SK-N-SH (cell line): ENCODE measurements around the gene FAM20B. TPM values are rescaled to one million over a fixed set of nuclear protein-coding genes. Genes with fewer than 3 reads are reported as not detected.

Experiments used
- CTCF ChIA-PET: fragments of 300-600, 350-600 bp; formaldehyde crosslinking; extraction: SDS; loops from one replicate; lab custom pipeline; 2021; lab: Yijun Ruan, JAX
- POLR2A ChIA-PET: fragments of 350-600 bp; sonication (Branson Sonifier 250); formaldehyde crosslinking; extraction: SDS; loops from one replicate; lab custom pipeline; 2020; ENCODE audit warnings: antibody characterized with exemption, inconsistent platforms; lab: Yijun Ruan, JAX
- DNase-seq: peaks from one replicate; pipeline ENCODE4 v3.0.0; 2012
- H2AFZ ChIP-seq: fragments of 200-600 bp; sonication (generic); 2 replicates; pipeline ENCODE4 v1.8.1; 2016; ENCODE audit warnings: antibody characterized with exemption, mild to moderate bottlenecking, low read depth
- H3F3A ChIP-seq: fragments of 200-600 bp; sonication (generic); replicated peaks from 2 replicates; pipeline ENCODE3; 2016; ENCODE audit warnings: antibody characterized with exemption, mild to moderate bottlenecking; ENCODE audit not compliant: insufficient read depth
- H3K27ac ChIP-seq, 2 experiments: fragments of 200-500 bp in 1 of 2; fragments of 200-600 bp in 1 of 2; sonication (Bioruptor generic) in 1 of 2; sonication (generic), shearing (Covaris generic) in 1 of 2; 2 replicates each; pipeline versions ENCODE4 v1.5.1 to v1.6.1; 2014 to 2016; ENCODE audit warnings: low read depth in 2 of 2, inconsistent platforms in 1 of 2, low read length in 1 of 2, mild to moderate bottlenecking in 1 of 2, mixed read lengths in 1 of 2
- H3K27me3 ChIP-seq: fragments of 200-600 bp; sonication (generic), shearing (Covaris generic); 2 replicates; pipeline ENCODE4 v1.6.1; 2016; ENCODE audit warnings: mixed run types; ENCODE audit not compliant: insufficient read depth
- H3K36me3 ChIP-seq, 2 experiments: fragments of 200-500 bp in 1 of 2; fragments of 200-600 bp in 1 of 2; sonication (Bioruptor generic) in 1 of 2; sonication (generic) in 1 of 2; replicated peaks in 1 of 2; 2 replicates each; pipeline versions ENCODE3 to v1.5.1; 2014 to 2016; ENCODE audit warnings: low read length in 1 of 2, mild to moderate bottlenecking in 1 of 2; ENCODE audit not compliant: insufficient read depth in 2 of 2, control insufficient read depth in 1 of 2
- H3K4me1 ChIP-seq, 2 experiments: fragments of 200-500 bp in 1 of 2; fragments of 200-600 bp in 1 of 2; sonication (Bioruptor generic) in 1 of 2; sonication (generic), shearing (Covaris generic) in 1 of 2; 2 replicates each; pipeline versions ENCODE4 v1.5.1 to v1.6.1; 2014 to 2016; ENCODE audit warnings: low read depth in 1 of 2, low read length in 1 of 2, mixed run types in 1 of 2; ENCODE audit not compliant: insufficient read depth in 2 of 2, control insufficient read depth in 1 of 2
- H3K4me2 ChIP-seq: fragments of 200-600 bp; sonication (generic), shearing (Covaris generic); 2 replicates; pipeline ENCODE4 v1.6.1; 2017; ENCODE audit warnings: mixed run types
- H3K4me3 ChIP-seq, 2 experiments: fragments of 200-500 bp in 1 of 2; fragments of 200-600 bp in 1 of 2; sonication (Bioruptor generic) in 1 of 2; sonication (generic), shearing (Covaris generic) in 1 of 2; 2 replicates each; pipeline versions ENCODE4 v1.5.1 to v1.8.1; 2014 to 2016; ENCODE audit warnings: low read depth in 2 of 2, inconsistent platforms in 1 of 2, low read length in 1 of 2, mild to moderate bottlenecking in 1 of 2, mixed read lengths in 1 of 2, moderate library complexity in 1 of 2
- H3K79me2 ChIP-seq: fragments of 200-600 bp; sonication (generic); 2 replicates; pipeline ENCODE4 v1.8.1; 2017; ENCODE audit warnings: mild to moderate bottlenecking; ENCODE audit not compliant: insufficient read depth
- H3K9ac ChIP-seq: fragments of 200-600 bp; sonication (generic); 2 replicates; pipeline ENCODE4 v1.6.1; 2017; ENCODE audit warnings: mixed run types
- H3K9me2 ChIP-seq: fragments of 200-600 bp; sonication (generic); 2 replicates; pipeline ENCODE4 v1.6.1; 2017; ENCODE audit warnings: mixed run types
- H3K9me3 ChIP-seq: fragments of 200-600 bp; sonication (generic); 2 replicates; pipeline ENCODE4 v1.6.1; 2017; ENCODE audit warnings: mixed run types, mild to moderate bottlenecking, moderate library complexity
- H4K20me1 ChIP-seq: fragments of 200-600 bp; sonication (generic); 2 replicates; pipeline ENCODE4 v1.6.1; 2017; ENCODE audit warnings: mild to moderate bottlenecking, mixed run types; ENCODE audit not compliant: insufficient read depth
- FOSL2 ChIP-seq: IDR thresholded peaks from 2 replicates; pipeline ENCODE4 v1.4.0; 2012; ENCODE audit warnings: low read depth, mild to moderate bottlenecking, moderate library complexity, borderline replicate concordance
- FOXJ3 ChIP-seq: sonication (generic); formaldehyde crosslinking; IDR thresholded peaks from 2 replicates; pipeline ENCODE4 v1.5.1; 2020; ENCODE audit warnings: mild to moderate bottlenecking, missing genetic modification reagents
- IRF3 ChIP-seq: fragments of 150-350 bp; IDR thresholded peaks from 2 replicates; pipeline ENCODE4 v1.6.1; 2016; ENCODE audit warnings: mild to moderate bottlenecking, low read depth, low read length
- JUND ChIP-seq: IDR thresholded peaks from 2 replicates; pipeline ENCODE4 v1.4.0; 2012
- POLR2AphosphoS5 ChIP-seq: IDR thresholded peaks from 2 replicates; pipeline ENCODE4 v1.6.1; 2012; ENCODE audit warnings: low read depth, low read length
- RAD21 ChIP-seq: IDR thresholded peaks from 2 replicates; pipeline ENCODE4 v1.6.1; 2012; ENCODE audit warnings: mild to moderate bottlenecking, low read length
- RXRA ChIP-seq: IDR thresholded peaks from 2 replicates; pipeline ENCODE4 v1.4.0; 2012; ENCODE audit warnings: low read depth, mild to moderate bottlenecking, borderline replicate concordance
- TCF12 ChIP-seq: IDR thresholded peaks from 2 replicates; pipeline ENCODE4 v1.4.0; 2012
- TEAD4 ChIP-seq: IDR thresholded peaks from 2 replicates; pipeline ENCODE4 v1.4.0; 2012; ENCODE audit warnings: mild to moderate bottlenecking, borderline replicate concordance; ENCODE audit not compliant: insufficient read depth
- USF2 ChIP-seq: fragments of 150-350 bp; IDR thresholded peaks from 2 replicates; pipeline ENCODE4 v1.6.1; 2017; ENCODE audit warnings: antibody characterized with exemption, low read length, low read depth, borderline replicate concordance
- ZBTB33 ChIP-seq: IDR thresholded peaks from 2 replicates; pipeline ENCODE4 v1.4.0; 2012; ENCODE audit warnings: low read depth, borderline replicate concordance
- WGBS: methylation state at CpG from one replicate; pipeline ENCODE4 v1.1.6; 2017; ENCODE audit warnings: low lambda C conversion rate; 5-methylcytosine and 5-hydroxymethylcytosine counted together
- polyA plus RNA-seq, 3 experiments: library from polyadenylated mRNA; depleted of rRNA; stranded (reverse); fragments of >200 nt; gene quantifications; 2 replicates each; pipeline ENCODE4 v1.2.3, GENCODE V29; 2012

FAM20B gene
- polyA plus RNA-seq, 1 of the 3 experiments (the other 2 are of a cell fraction), result 14.9 TPM

- Histone ChIP-seq H3F3A (no peaks in the 10 kb centered on the region), H3K9ac (no peak overlapping the region), H3K4me2 (no peak overlapping the region), H3K36me3 (peaks cover 15 to 27% of the 10 kb centered on the region in 2 experiments), H2AFZ (no peak overlapping the region), H3K27me3 (no peaks in the 10 kb centered on the region), H3K4me3 (no peak overlapping the region), H3K79me2 (no peaks in the 10 kb centered on the region), H4K20me1 (no peaks in the 10 kb centered on the region), H3K9me2 (no peaks in the 10 kb centered on the region), H3K27ac (no peak overlapping the region), H3K4me1 (peaks cover 2 to 4% of the 10 kb centered on the region in 2 experiments; a peak in 3 of 4 replicates), H3K9me3 (no peaks in the 10 kb centered on the region)
- DNase-seq, result no peak
- ChIA-PET POLR2A (no interaction called here), CTCF (no interaction called here)
- TF ChIP-seq USF2 (no peak), IRF3 (no peak), FOXJ3 (CRISPR knock-in tag) (no peak)
- WGBS, result 100% methylated on average over 2 of the region's 2 CpGs
These were observed 27.1 kb downstream of the FAM20B start for GRCh38 chr1:179052776-179053175.

DNA sequence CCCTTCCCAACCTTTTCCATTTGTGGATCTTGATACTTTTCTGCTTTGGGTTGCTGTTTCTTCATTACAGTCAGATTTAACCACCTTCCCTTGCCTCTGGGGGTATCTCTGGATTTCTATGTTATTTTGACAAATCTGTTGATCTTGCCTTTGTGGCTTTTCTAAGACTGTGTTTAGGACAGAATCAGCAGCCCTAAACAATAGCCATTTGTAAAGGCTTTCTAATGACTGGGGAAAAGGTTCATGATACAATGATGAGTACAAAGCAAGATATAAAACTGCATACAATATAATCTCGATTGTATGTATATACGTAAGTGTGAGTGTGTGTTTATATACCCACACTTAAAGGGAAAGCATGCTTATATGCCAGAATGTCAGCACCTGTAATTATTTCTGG lies 27.8 kb downstream of the FAM20B start:
- H3K4me1 ChIP-seq, result peaks cover 4 to 6% of the 10 kb centered on the region in 2 experiments; a peak in 3 of 4 replicates
- ChIA-PET CTCF (no interaction called here), POLR2A (no interaction called here)
- TF ChIP-seq POLR2AphosphoS5 (no peak), RAD21 (no peak), TCF12 (no peak), ZBTB33 (no peak), JUND (no peak), IRF3 (no peak), TEAD4 (no peak), RXRA (no peak), FOSL2 (no peak)
- H3K9me2 ChIP-seq, result no peaks in the 10 kb centered on the region
- no peak overlapping the region for H3K4me2 ChIP-seq
- H3K27me3 ChIP-seq, result no peaks in the 10 kb centered on the region
- no peak overlapping the region for H3K4me3 ChIP-seq
- DNase-seq, result no peak
- H2AFZ ChIP-seq, result no peak overlapping the region
- H3K36me3 ChIP-seq, result peaks cover 15 to 27% of the 10 kb centered on the region in 2 experiments
- H3F3A ChIP-seq, result no peaks in the 10 kb centered on the region
- H4K20me1 ChIP-seq, result no peaks in the 10 kb centered on the region
- no peak overlapping the region for H3K27ac ChIP-seq
- H3K79me2 ChIP-seq, result no peaks in the 10 kb centered on the region
- 92% methylated on average over 2 of the region's 2 CpGs for WGBS
- H3K9me3 ChIP-seq, result no peaks in the 10 kb centered on the region
- no peak overlapping the region for H3K9ac ChIP-seq
